K562 (cell line): ENCODE results near the gene NRM. TPM values are rescaled to one million over a fixed set of nuclear protein-coding genes. Genes with fewer than 3 reads are reported as not detected.
A peak's percentile ranks its signal among the peaks of the same experiment; 100 is the strongest.

Experiments used
- CBX2 ChIP-seq: fragments of 200-600 bp; sonication (generic); IDR thresholded peaks from one replicate; pipeline ENCODE4 v1.6.1; 2012; ENCODE audit warnings: mild to moderate bottlenecking, low read length, inconsistent platforms; ENCODE audit not compliant: insufficient read depth, poor library complexity, severe bottlenecking
- CHD2 ChIP-seq: IDR thresholded peaks from 2 replicates; pipeline ENCODE4 v1.6.1; 2011; ENCODE audit warnings: low read depth, low read length
- DACH1 ChIP-seq: fragments of 450-650 bp; IDR thresholded peaks from 2 replicates; pipeline ENCODE4 v1.6.1; 2018; ENCODE audit not compliant: partially characterized antibody
- DDX20 ChIP-seq: fragments of 450-650 bp; IDR thresholded peaks from 2 replicates; pipeline ENCODE4 v1.6.1; 2016; ENCODE audit warnings: missing genetic modification characterization, low read depth, mild to moderate bottlenecking, missing compliant biosample characterization, moderate library complexity
- MBD2 ChIP-seq: sonication (generic); IDR thresholded peaks from 2 replicates; pipeline ENCODE4 v1.6.1; 2016; ENCODE audit warnings: low read depth, borderline replicate concordance
- MCM2 ChIP-seq: fragments of 450-650 bp; IDR thresholded peaks from 2 replicates; pipeline ENCODE4 v1.6.1; 2017; ENCODE audit warnings: low read depth, mild to moderate bottlenecking
- RAD51 ChIP-seq: fragments of 450-650 bp; IDR thresholded peaks from 2 replicates; pipeline ENCODE4 v1.7.1; 2016; ENCODE audit warnings: low read depth, mild to moderate bottlenecking, borderline replicate concordance
- SAFB2 ChIP-seq: fragments of 200-400 bp; formaldehyde crosslinking; IDR thresholded peaks from 2 replicates; pipeline ENCODE4 v1.6.1; 2018; ENCODE audit warnings: borderline replicate concordance, low read length, low read depth, moderate library complexity; ENCODE audit not compliant: severe bottlenecking
- SMARCA4 ChIP-seq: fragments of 450-650 bp; IDR thresholded peaks from 2 replicates; pipeline ENCODE4 v1.6.1; 2016
- XRCC5 ChIP-seq: fragments of 200-400 bp; formaldehyde crosslinking; IDR thresholded peaks from 2 replicates; pipeline ENCODE4 v1.6.1; 2017; ENCODE audit warnings: low read depth, mild to moderate bottlenecking, low read length
- YY1 ChIP-seq, 3 experiments: IDR thresholded peaks; 2 replicates each; pipeline ENCODE4 v1.6.1; 2011; ENCODE audit warnings: low read length in 2 of 3, mild to moderate bottlenecking in 2 of 3, moderate library complexity in 2 of 3, borderline replicate concordance in 1 of 3, control low read depth in 1 of 3, low read depth in 1 of 3; ENCODE audit not compliant: insufficient read depth in 3 of 3, insufficient replicate concordance in 2 of 3, control insufficient read depth in 1 of 3, insufficient read length in 1 of 3; ENCODE audit errors: extremely low read depth in 1 of 3
- ZFP30 ChIP-seq: fragments of 250-450 bp; sonication (Bioruptor Pico); IDR thresholded peaks from 2 replicates; pipeline ENCODE4 v1.8.0; 2022; ENCODE audit warnings: moderate library complexity, mild to moderate bottlenecking, inconsistent platforms, borderline replicate concordance
- ZNF24 ChIP-seq: fragments of 450-650 bp; IDR thresholded peaks from 2 replicates; pipeline ENCODE4 v1.6.1; 2016
- ZNF318 ChIP-seq, 2 experiments: fragments of 450-650 bp; IDR thresholded peaks; 2 replicates each; pipeline ENCODE4 v1.6.1; 2016; ENCODE audit warnings: mild to moderate bottlenecking in 2 of 2, borderline replicate concordance in 1 of 2, low read depth in 1 of 2, moderate library complexity in 1 of 2
- ZNF57 ChIP-seq: fragments of 450-650 bp; formaldehyde crosslinking; IDR thresholded peaks from 2 replicates; pipeline ENCODE4 v1.4.0; 2020; ENCODE audit warnings: mild to moderate bottlenecking, moderate library complexity
- ZNF639 ChIP-seq, 2 experiments: fragments of 200-800 bp in 1 of 2; sonication (Bioruptor generic) in 1 of 2; sonication (generic) in 1 of 2; formaldehyde crosslinking in 1 of 2; IDR thresholded peaks in 1 of 2; conservative IDR thresholded peaks in 1 of 2; 2 replicates each; pipeline versions ENCODE4 v1.5.0 to v1.6.1; 2016 to 2020; ENCODE audit warnings: missing compliant biosample characterization in 1 of 2, missing genetic modification characterization in 1 of 2, missing genetic modification reagents in 1 of 2
- ZNF699 ChIP-seq: fragments of 250-450 bp; sonication (Bioruptor Pico); IDR thresholded peaks from 2 replicates; pipeline ENCODE4 v1.8.0; 2021; ENCODE audit warnings: mild to moderate bottlenecking, moderate library complexity; ENCODE audit not compliant: insufficient replicate concordance
- polyA plus RNA-seq, 8 experiments: library from polyadenylated mRNA; depleted of rRNA in 4 of 8; stranded (reverse) in 5 of 8; unstranded in 3 of 8; fragments of >200 nt; fragmentation: Nextera tagmentation in 2 of 8; fragmentation: Illumina TruSeq in 1 of 8; extraction: Ambion mirVana in 2 of 8; extraction: Trizol in 1 of 8; gene quantifications; 2 replicates each; pipeline versions ENCODE4 v1.2.1 to v1.2.3, GENCODE V29; 2011 to 2014; ENCODE audit warnings: inconsistent platforms in 1 of 8, missing spikeins in 1 of 8
- total RNA-seq, 7 experiments: library from RNA; depleted of rRNA in 6 of 7; stranded (reverse); fragments of >200 nt in 6 of 7; fragmentation: Illumina TruSeq in 2 of 7; extraction: Trizol in 2 of 7; gene quantifications; 2 replicates each; pipeline versions ENCODE4 v1.2.1 to v1.2.3, GENCODE V29; 2011 to 2021; ENCODE audit warnings: low replicate concordance in 1 of 7

Gene NRM
- total and polyA plus RNA-seq, 9 of the 15 experiments (the other 6 are each of a cell fraction or from before 2014, with no cell fraction given): 9.7 to 58.2 (median 18.1) TPM

GRCh38 chr6:30686908-30687658 lies 3.7 kb downstream of the NRM start (continued):
- TF ChIP-seq CBX2 (no peak), ZNF699 (CRISPR knock-in tag) (no peak), YY1 (IDR thresholded peaks at IDR 0.05; ENCODE audit: borderline replicate concordance in 1 of 3, control insufficient read depth in 1 of 3, extremely low read depth in 1 of 3, insufficient read depth in 3 of 3, insufficient read length in 1 of 3, insufficient replicate concordance in 2 of 3, low read depth in 1 of 3, low read length in 2 of 3) (peak in 2 of 3 experiments; percentile 43 to 68), MCM2 (peak; percentile 99), ZNF639 (CRISPR knock-in tag; conservative IDR thresholded peaks at IDR 0.05 in 1 of 2, IDR thresholded peaks at IDR 0.05 in 1 of 2) (no peak; a peak in 2 of 4 replicates), DACH1 (peak; percentile 81), CHD2 (peak; percentile 13; the same call in 1 of the 2 replicates), RAD51 (peak; percentile 55; the same call in 1 of the 2 replicates), MBD2 (no peak), SMARCA4 (peak; percentile 63), ZNF318 (IDR thresholded peaks at IDR 0.05; ENCODE audit: borderline replicate concordance in 1 of 2, low read depth in 1 of 2) (0 out of 4 replicates have a peak, but pooled peaks of 1 of the 2 experiments have one; percentile 27), XRCC5 (peak; percentile 23), DDX20 (tag) (no peak), ZNF24 (peak; percentile 70), ZNF57 (CRISPR knock-in tag) (no peak), ZFP30 (CRISPR knock-in tag) (no peak), SAFB2 (no peak)
